Posterior vena cava (tissue), 2 donors: Measurements from ENCODE around the gene WWTR1. TPM values are rescaled to one million over a fixed set of nuclear protein-coding genes. Genes with fewer than 3 reads are reported as not detected.

Experiments
- DNase-seq: peaks from one replicate; pipeline ENCODE4 v3.0.0-alpha.2; 2020; ENCODE audit warnings: low spot score
- intact Hi-C, 2 donors: fragments of 100-400 bp; cut with DNase I; formaldehyde crosslinking; loops; one replicate each; pipeline versions ENCODE4 v1.14.1 to v1.14.2; 2022 to 2023
- total RNA-seq, 2 donors: library from RNA; stranded (reverse); fragmentation: NEBNext Ultra II Directional; extraction: Animal tissue kit (Norgen Biotek cat#: 25700); gene quantifications; one replicate each; pipeline ENCODE4 v1.2.1, GENCODE V29; 2021
- donor health status: DM: yes; HTN: yes; CAD: no.
- donor health status: DM: yes; HTN: yes; CAD: no.

Gene WWTR1
- total RNA-seq, 2 donors from 2014 or later: 177 to 201 TPM

- no peak for DNase-seq
- intact Hi-C loops: no loop called here
Observed at GRCh38 chr3:149581248-149581647, 76.6 kb downstream of the WWTR1 start.

DNA sequence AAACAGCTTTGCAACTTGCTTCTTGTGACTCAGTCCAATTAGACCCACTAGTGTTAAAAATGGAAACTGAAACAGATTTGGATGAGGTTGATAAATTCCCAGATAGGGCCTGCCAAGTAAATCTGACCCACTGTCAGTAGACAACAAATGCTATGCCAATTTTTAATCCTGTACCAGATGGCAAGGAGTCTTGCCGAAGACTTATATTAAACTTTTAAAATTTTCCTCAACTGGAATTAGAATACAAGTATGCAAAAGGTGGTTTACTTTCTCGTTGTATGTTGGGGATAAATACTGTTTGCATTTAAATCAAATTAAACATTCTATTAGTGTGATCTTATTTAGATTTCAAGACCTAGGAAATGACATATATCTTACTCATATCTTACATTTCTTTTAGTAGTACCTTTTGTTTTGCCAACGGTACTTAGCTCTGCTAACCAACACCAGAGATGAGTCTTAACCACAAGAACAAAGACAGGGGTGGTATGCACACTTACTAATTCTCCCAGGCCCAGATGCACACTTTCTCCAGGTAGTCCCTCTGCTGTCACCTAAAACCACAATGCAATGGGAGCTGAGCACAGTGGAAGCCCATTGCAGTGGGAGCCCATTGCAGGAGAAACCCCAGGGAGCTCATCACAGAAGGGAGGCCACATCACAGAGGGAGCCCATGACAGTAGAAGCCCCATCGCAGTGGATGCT, 77.8 kb downstream of the WWTR1 start:
- no peak for DNase-seq
- intact Hi-C loops: no loop called here

DNA sequence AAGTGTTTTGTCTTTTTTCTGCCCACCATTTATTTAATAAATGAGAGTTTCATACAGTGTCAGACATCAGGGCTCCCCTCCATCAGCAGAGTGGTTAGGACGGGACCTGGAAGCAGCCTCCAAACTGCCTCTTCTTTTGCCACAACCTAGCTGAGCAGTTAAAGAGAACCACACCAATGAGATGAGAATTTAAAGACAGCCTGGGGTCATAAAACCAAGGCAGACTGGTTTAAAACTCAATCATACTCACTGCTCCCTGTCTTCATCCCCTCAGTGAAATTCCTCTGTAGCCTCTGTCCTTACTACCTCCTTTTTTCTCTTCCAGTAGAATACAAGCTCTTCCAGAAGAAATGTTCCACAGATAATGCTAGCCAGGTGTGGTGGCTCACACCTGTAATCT, 78.7 kb downstream of the WWTR1 start:
- DNase-seq: no peak
- intact Hi-C loops: no loop called here

DNA sequence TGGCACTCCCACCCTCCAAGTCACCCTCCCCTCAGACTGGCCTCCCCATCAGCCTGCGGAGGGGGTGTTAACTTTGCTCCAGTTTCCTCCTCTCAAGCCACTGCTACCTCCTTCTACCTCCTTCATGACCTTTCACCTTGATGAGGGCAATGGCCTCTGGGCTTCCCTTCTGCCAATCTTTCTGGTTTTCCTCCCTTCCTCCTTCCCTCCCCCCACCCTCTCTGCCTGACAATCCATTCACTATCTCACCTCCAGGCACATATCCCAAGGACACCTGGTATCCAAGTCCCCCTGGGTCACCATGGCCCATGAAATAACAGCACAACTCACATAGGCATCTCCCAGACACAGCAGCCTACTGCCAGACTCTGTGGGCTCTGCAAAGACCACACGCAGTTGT, 80.0 kb downstream of the WWTR1 start:
- intact Hi-C loops: loop anchor here in 1 of 2 donors (1.0 kb wide), 1 partner anchor 26 kb away; no protein-coding TSS in a partner anchor
- no peak for DNase-seq

- no peak for DNase-seq
- intact Hi-C loops: no loop called here
Observed at GRCh38 chr3:149575961-149576564, 81.8 kb downstream of the WWTR1 start.

- intact Hi-C loops: no loop called here
- no peak for DNase-seq
Observed at GRCh38 chr3:149575213-149575960, 82.4 kb downstream of the WWTR1 start.

GRCh38 chr3:149572796-149573414, 84.9 kb downstream of the WWTR1 start:
- intact Hi-C loops: loop anchor here in 1 of 2 donors (2.0 kb wide), 1 partner anchor 18 kb away; no protein-coding TSS in a partner anchor
- DNase-seq: no peak

DNA sequence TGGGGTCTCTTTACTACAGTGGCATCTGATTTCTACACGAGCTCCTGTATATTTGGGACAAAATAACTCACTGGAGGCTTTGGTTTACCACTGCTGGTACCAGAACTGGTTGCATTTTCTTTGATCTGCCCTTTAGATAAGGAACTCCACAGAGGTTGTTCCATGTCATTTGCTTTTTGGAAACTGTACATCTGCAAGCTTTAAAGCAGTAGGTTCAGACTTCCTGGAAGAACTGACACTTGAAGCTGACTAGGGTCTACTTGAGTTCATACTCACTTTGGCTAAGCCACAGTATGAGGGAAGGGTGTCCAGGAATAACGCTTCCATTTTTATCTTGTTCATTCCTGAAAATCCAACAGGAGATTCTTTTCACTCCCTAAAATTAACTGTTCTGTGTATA, 86.4 kb downstream of the WWTR1 start:
- intact Hi-C loops: no loop called here

DNA sequence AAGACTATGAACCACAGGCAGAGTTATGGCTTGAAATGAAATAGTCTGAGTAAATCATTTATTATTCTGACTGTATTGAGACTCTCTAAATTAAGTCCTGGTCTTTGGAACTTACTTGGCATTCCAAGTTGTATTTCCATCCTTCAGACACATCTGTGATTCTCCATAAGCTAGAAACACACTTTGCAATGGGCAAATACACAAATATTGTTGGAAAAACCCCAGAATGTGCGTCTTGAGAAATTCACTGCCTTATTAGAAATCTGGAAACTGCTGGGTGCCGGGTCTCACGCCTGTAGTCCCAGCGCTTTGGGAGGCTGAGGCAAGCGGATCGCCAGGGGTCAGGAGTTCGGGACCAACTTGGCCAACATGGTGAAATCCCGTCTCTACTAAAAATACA, 87.8 kb downstream of the WWTR1 start:
- intact Hi-C loops: no loop called here
- DNase-seq: no peak

More for the DNA sequence above, 86.4 kb downstream of the WWTR1 start:
- DNase-seq: no peak

- intact Hi-C loops: no loop called here
Observed at GRCh38 chr3:149567381-149567780, 90.4 kb downstream of the WWTR1 start.

DNA sequence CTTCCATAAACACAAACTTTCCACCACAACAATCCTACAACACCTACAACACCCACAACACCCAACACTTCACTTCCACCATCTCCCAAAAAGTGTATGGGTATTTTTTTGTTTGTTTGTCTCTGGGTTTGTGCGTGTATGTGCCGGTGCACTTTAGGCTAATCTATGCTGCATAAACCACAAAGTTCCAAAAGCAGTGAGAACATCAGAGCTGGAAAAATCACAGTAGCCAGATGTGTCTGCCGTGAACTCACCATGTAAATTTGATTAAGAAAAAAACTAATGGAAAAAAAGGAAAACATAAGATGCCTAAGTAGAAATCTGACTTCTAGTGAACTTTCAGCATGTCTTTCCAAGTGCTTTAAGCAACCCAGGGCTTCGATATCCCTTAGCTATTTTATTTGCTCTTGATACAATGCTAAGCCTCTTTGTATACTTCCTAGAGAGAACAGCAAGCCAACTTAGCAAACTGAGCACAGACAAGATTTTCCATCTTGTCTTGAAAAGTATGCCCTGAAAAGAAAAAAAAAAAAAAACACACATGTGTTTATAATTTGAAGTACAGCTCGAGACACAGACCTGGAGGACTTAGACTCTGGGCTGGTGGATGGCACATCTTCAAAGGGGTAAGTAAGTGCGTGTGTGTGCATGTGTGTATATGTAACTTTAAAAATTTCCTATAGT, 91.4 kb downstream of the WWTR1 start:
- intact Hi-C loops: no loop called here

More at GRCh38 chr3:149567381-149567780, 90.4 kb downstream of the WWTR1 start:
- DNase-seq: no peak

DNA sequence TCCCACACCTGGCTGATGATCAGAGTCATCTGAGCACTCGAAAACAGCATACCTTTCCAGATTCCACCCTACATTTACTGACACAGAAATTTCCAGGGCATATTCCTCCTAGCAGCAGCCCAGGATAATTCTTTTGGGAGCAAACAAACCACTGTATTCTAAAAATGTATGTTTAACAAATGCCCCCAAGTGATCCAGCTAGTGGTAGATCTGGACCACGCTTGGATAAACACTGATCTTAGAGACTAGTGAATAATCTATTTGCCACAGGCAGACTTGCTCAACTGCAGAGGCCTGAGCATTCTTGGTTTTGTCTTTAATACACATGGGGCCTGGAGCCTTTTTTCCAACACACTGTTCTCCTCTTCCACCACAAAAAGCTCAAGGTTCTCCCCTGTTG, 93.7 kb downstream of the WWTR1 start:
- DNase-seq: no peak
- intact Hi-C loops: no loop called here

More for the DNA sequence above, 91.4 kb downstream of the WWTR1 start:
- no peak for DNase-seq

- intact Hi-C loops: no loop called here
- DNase-seq: no peak
Observed at GRCh38 chr3:149563114-149563513, 94.7 kb downstream of the WWTR1 start.

DNA sequence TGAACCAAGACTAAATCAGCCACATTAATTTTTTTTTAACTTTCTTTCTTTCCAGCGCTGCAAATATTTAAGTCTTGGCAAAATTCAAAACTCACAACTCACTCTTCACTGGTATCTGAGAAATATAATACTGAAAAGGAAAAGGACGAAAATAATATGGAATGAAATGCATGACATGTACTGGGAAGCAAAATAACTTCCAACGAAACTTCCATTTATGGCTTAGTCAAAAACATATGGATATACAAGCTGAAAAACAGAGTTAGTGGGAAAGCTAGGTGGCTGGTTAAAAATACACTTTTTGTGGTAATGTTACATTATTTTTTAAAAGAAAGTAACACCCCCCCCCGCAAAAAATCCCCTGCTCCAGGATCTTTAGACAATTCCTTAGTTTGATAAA, 97.2 kb downstream of the WWTR1 start:
- intact Hi-C loops: no loop called here
- DNase-seq: no peak

DNA sequence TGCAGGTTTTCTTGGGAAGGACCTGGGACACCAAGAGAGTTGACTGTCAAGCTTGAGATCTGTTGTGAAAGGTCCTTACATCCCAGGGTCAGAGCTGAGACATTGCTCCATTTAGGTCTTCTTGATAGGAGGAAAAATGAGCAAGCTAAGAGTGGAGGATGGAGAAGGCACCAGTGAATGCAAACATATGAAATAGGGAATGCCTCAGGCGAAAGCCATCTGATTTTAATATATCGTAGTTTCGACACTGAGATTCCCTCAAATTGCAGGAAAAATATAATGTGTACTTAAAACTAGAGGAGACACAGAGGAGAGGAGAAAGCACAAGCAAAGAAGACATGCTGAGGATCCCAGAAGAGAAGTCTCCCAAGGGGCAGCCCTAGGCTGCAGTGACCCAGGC, 97.8 kb downstream of the WWTR1 start:
- intact Hi-C loops: no loop called here
- DNase-seq: no peak

DNA sequence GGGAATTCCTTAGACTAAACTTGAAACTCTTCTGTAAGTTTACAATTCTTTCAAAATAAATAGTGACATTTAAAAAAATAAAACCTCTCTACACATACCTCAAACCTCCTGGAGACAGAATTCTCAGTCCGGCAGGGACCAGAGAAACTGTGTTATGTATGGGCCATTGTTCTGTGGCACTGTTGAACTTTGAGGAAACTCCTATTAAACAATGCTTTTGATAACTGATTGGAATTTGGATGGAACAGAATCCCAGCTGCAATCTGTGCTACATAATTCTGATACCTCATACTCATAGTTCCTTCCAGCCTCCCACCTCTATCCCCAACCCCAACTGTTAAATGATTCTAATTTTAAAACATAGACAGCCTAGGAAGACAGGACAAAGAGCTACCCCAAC, 98.3 kb downstream of the WWTR1 start:
- no peak for DNase-seq
- intact Hi-C loops: no loop called here

DNA sequence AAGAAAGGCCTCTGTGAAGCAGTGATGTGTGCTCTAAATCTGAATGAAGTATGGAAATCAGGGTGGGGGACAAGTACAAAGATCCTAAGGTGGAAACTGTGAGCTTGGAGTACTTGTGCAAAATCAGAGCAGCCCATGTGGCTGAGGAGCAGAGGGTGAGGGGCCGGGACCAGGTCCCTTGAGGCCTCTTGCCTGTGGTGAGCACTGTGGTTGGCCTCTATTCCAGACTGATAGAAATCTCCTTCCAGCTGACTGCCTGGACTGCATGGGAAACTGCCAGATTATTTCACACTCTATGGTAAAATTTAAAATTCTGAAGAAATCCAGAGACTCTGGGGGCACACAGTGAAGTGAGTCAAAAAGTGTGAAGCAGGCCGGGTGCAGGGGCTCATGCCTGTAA, 101.9 kb downstream of the WWTR1 start:
- no peak for DNase-seq

DNA sequence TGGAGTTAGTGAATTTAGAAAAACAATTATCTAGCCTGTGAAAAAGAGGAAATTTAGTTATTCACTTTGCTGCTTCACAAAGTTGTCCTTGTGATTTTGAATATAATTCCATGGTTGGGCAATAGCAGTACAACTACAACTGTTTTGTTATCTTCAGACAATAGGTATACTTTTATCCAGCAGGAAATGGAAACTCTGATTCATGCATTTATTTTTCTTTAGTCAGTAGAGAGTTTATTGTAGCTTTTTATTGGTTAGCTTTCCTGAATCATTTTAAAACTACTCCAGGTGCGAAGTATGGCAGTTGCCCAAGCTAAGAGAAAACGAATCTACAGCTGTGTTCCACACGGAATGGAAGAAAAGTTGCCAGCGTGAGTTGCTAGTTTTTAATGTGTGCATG, 103.0 kb downstream of the WWTR1 start:
- no peak for DNase-seq
- intact Hi-C loops: loop anchor here in 1 of 2 donors (2.0 kb wide), 1 partner anchor 18 kb away; no protein-coding TSS in a partner anchor

More for the DNA sequence above, 101.9 kb downstream of the WWTR1 start:
- intact Hi-C loops: loop anchor here in 1 of 2 donors (2.0 kb wide), 1 partner anchor 17 kb away; no protein-coding TSS in a partner anchor
